Mammary epithelial cell (primary cell): ENCODE data around the gene CCDC78.

Experiments
- EZH2 ChIP-seq: IDR thresholded peaks from 2 replicates; pipeline ENCODE4 v1.6.1; 2012; ENCODE audit warnings: low read length, inconsistent platforms, borderline replicate concordance
- TF ChIP-seq, protein P1 (sequence below), 2 donors: IDR thresholded peaks in 1 of 2; conservative IDR thresholded peaks in 1 of 2; 2 replicates each; pipeline ENCODE4 v1.5.1; 2011 to 2012; ENCODE audit warnings: inconsistent platforms in 2 of 2, low read length in 2 of 2, mild to moderate bottlenecking in 2 of 2, control low read depth in 1 of 2, low read depth in 1 of 2; ENCODE audit not compliant: insufficient read depth in 1 of 2; ENCODE audit errors: extremely low read depth in 1 of 2

DNA sequence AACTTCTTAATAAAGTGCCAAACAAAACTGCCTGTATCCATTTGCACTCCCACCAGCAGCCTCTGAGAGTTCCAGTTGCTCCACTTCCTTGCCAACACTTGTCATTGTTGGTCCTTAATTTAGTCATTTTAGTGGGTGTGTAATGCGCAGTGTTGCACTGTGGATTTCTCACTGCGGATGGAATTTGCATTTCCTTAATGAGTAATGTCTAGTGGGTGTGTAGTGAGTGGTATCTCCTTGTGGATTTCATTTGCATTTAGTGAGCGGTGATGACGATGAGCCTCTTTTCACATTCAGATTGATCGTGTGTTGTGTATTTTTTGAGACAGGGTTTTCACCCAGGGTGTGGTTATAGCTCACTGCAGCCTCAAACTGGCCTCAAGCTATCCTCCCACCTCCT, 30.2 kb upstream of the CCDC78 start:
- TF ChIP-seq, protein P1, sequence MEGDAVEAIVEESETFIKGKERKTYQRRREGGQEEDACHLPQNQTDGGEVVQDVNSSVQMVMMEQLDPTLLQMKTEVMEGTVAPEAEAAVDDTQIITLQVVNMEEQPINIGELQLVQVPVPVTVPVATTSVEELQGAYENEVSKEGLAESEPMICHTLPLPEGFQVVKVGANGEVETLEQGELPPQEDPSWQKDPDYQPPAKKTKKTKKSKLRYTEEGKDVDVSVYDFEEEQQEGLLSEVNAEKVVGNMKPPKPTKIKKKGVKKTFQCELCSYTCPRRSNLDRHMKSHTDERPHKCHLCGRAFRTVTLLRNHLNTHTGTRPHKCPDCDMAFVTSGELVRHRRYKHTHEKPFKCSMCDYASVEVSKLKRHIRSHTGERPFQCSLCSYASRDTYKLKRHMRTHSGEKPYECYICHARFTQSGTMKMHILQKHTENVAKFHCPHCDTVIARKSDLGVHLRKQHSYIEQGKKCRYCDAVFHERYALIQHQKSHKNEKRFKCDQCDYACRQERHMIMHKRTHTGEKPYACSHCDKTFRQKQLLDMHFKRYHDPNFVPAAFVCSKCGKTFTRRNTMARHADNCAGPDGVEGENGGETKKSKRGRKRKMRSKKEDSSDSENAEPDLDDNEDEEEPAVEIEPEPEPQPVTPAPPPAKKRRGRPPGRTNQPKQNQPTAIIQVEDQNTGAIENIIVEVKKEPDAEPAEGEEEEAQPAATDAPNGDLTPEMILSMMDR (conservative IDR thresholded peaks at IDR 0.05 in 1 of 2, IDR thresholded peaks at IDR 0.05 in 1 of 2; ENCODE audit: extremely low read depth in 1 of 2, insufficient read depth in 1 of 2, low read depth in 1 of 2, low read length in 2 of 2): no peak
- no peak for TF ChIP-seq EZH2
